GM06990 (cell line): Measurements from ENCODE around the gene AP1S2.

ENCODE experiments used
- DNase-seq: peaks from one replicate; pipeline ENCODE4 v3.0.0-alpha.2; 2011; ENCODE audit not compliant: insufficient read length; ENCODE audit errors: extremely low read depth
- H3K27me3 ChIP-seq: replicated peaks from 2 replicates; pipeline ENCODE4 v1.6.0; 2011; ENCODE audit warnings: low read length; ENCODE audit not compliant: control insufficient read depth, insufficient read depth
- H3K36me3 ChIP-seq: 2 replicates; pipeline ENCODE4 v1.5.1; 2011; ENCODE audit warnings: low read length; ENCODE audit not compliant: control insufficient read depth, insufficient read depth
- H3K4me3 ChIP-seq: replicated peaks from 2 replicates; pipeline ENCODE4 v1.5.1; 2011; ENCODE audit warnings: low read depth, mild to moderate bottlenecking, control low read depth, low read length
- TF ChIP-seq, protein P1 (sequence below): IDR thresholded peaks from 2 replicates; pipeline ENCODE4 v1.5.1; 2011; ENCODE audit warnings: low read length, control low read depth, mild to moderate bottlenecking, inconsistent platforms; ENCODE audit not compliant: insufficient read depth, poor library complexity, severe bottlenecking

Gene AP1S2

DNA sequence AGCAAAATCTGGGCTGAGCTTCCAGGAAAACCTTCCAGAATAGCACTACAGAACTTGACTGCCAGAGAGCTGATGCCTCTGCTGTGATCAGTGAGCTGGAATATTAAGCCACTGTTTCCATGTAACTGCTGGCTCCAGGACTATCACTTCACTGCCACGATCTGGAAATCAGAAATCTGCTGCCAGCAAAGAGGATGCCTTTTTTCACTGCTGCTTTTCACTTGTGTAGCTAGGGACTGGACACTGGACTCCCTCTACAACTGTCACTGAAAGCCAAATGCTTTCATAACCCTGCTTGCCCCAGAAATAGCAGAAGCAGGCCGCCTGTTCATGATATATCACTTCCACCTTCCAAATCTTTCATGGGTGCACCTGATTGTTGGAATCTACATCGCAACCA is 9.4 kb upstream of the AP1S2 start:
- H3K4me3 ChIP-seq: no peak overlapping the region
- H3K27me3 ChIP-seq: no peaks in the 10 kb centered on the region
- TF ChIP-seq, protein P1, sequence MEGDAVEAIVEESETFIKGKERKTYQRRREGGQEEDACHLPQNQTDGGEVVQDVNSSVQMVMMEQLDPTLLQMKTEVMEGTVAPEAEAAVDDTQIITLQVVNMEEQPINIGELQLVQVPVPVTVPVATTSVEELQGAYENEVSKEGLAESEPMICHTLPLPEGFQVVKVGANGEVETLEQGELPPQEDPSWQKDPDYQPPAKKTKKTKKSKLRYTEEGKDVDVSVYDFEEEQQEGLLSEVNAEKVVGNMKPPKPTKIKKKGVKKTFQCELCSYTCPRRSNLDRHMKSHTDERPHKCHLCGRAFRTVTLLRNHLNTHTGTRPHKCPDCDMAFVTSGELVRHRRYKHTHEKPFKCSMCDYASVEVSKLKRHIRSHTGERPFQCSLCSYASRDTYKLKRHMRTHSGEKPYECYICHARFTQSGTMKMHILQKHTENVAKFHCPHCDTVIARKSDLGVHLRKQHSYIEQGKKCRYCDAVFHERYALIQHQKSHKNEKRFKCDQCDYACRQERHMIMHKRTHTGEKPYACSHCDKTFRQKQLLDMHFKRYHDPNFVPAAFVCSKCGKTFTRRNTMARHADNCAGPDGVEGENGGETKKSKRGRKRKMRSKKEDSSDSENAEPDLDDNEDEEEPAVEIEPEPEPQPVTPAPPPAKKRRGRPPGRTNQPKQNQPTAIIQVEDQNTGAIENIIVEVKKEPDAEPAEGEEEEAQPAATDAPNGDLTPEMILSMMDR: no peak
- no peaks in the 10 kb centered on the region for H3K36me3 ChIP-seq
- no peak for DNase-seq

GRCh38 chrX:15860921-15861320 is 6.3 kb upstream of the AP1S2 start:
- Histone ChIP-seq H3K27me3 (no peaks in the 10 kb centered on the region), H3K36me3 (no peaks in the 10 kb centered on the region)
- no peak for DNase-seq

DNA sequence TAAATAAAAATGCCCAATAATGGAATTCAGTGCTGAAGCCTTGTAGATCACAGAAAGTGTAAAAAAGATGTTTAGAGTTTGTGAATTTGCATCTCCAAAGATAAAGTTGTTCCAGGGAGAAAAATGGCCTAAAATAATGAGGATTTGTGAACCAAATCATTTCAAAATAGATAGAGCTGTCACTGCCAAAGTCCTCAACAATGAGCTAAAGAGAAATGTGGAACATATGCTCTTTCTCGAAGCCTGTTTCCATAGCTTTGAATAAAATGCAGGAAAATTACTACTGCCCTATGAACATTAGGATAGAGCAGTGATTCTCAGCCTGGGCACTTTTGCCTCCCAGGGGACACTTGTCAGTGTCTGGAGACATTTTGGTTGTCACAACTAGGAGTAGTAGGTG is 3.4 kb upstream of the AP1S2 start:
- Histone ChIP-seq H3K4me3 (no peak overlapping the region), H3K27me3 (no peaks in the 10 kb centered on the region), H3K36me3 (no peaks in the 10 kb centered on the region)
- TF ChIP-seq, protein P1: no peak
- DNase-seq: no peak

More at GRCh38 chrX:15860921-15861320, 6.3 kb upstream of the AP1S2 start:
- TF ChIP-seq, protein P1: no peak
- H3K4me3 ChIP-seq: no peak overlapping the region

- Histone ChIP-seq H3K4me3 (peak overlapping the region; percentile 85), H3K27me3 (no peaks in the 10 kb centered on the region), H3K36me3 (no peaks in the 10 kb centered on the region)
- no peak for DNase-seq
- TF ChIP-seq, protein P1: no peak
Measured at GRCh38 chrX:15856636-15857035, 2.0 kb upstream of the AP1S2 start.

- H3K4me3 ChIP-seq: peak overlapping the region; percentile 85
- H3K27me3 ChIP-seq: no peaks in the 10 kb centered on the region
- peak; percentile 19 for DNase-seq
- H3K36me3 ChIP-seq: no peaks in the 10 kb centered on the region
- TF ChIP-seq, protein P1: no peak
Measured at GRCh38 chrX:15856222-15856587, 1.6 kb upstream of the AP1S2 start.

DNA sequence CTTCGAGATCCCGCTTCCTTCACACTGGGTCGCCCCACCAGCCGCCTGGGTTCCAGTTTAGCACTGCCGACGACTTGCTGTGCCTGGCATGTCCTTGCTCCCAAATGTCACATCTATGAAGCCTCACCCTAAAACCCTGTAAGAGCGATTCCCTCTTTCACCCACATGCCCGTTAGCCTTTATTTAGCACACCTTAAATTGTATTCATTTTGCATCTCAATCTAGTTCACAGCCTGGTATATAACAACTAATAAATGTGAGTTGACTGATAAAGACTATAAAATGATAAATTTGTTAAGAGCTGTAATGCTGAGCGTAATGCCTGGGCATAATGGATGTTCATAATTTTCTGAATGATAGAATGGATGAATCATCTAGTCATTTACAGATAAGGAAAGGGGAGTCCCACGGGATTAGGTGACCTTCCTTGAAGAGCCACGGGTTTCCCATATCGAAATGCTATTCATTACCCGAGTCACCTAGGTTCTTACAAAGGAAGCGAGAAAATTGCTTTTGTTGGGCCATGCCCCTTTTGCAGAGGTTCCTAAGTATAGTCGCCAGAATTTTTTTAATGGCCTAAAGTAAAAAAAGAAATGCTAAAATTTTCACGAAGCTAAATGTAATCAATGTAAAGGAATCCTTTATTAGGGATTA is 1.1 kb upstream of the AP1S2 start:
- DNase-seq: peak; percentile 25
- Histone ChIP-seq H3K36me3 (no peaks in the 10 kb centered on the region), H3K4me3 (peak overlapping the region; percentile 85), H3K27me3 (no peaks in the 10 kb centered on the region)
- TF ChIP-seq, protein P1: no peak
